Measurements from ENCODE around the gene RRAS. TPM values are rescaled to one million over a fixed set of nuclear protein-coding genes. Genes with fewer than 3 reads are reported as not detected.

RRAS gene
- total and polyA plus RNA-seq, 7 donors: 79.8 to 139 (median 126) TPM

DNA sequence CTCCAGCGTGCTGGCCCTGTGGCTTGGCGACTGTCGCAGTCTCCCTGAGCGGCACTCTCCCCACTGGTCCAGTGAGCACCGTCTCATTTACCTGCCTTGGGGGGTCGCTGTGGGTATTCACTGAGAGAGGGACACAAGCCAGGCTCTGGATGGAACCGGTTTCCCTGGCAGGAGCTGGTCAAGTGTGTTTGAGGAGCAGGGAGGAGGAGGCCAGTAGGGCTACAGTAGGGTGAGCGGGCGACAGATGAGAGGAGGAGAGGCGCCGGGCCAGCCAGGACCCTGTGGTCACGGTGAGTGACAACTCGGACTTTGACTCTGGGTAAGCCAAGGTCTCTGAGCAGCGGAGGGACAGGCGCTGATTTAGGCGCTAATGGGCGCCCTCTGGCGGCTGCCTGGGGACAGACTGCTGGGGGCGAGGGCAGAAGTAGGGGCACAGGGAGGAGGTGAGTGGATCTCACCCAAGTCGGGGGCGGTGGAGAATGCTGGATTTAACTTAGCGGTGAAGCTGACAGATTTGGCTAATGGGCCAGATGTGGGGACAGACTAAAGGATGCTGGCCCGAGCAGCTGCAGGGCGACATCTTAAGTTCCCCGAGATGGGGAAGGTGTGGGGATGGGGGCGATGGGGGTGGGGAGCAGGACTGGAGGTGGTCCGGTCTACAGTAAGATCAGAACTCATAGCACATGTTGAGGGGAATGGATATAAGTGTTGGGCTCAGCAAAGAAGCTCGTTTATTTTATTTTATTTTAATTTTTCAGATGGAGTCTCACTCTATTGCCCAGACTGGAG lies 32.4 kb upstream of the RRAS start:
- H3K4me3 ChIP-seq: no peak overlapping the region
- intact Hi-C loops (cut with DNase I): no loop called here
- no peak for TF ChIP-seq POLR2AphosphoS5 (IDR thresholded peaks at IDR 0.05)
- TF ChIP-seq, protein P1, sequence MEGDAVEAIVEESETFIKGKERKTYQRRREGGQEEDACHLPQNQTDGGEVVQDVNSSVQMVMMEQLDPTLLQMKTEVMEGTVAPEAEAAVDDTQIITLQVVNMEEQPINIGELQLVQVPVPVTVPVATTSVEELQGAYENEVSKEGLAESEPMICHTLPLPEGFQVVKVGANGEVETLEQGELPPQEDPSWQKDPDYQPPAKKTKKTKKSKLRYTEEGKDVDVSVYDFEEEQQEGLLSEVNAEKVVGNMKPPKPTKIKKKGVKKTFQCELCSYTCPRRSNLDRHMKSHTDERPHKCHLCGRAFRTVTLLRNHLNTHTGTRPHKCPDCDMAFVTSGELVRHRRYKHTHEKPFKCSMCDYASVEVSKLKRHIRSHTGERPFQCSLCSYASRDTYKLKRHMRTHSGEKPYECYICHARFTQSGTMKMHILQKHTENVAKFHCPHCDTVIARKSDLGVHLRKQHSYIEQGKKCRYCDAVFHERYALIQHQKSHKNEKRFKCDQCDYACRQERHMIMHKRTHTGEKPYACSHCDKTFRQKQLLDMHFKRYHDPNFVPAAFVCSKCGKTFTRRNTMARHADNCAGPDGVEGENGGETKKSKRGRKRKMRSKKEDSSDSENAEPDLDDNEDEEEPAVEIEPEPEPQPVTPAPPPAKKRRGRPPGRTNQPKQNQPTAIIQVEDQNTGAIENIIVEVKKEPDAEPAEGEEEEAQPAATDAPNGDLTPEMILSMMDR (IDR thresholded peaks at IDR 0.05): peak; percentile 66 to 92 (median 80)
- no peak for TF ChIP-seq EP300 (IDR thresholded peaks at IDR 0.05)
- H3K27me3 ChIP-seq: no peaks in the 10 kb centered on the region
- H3K27ac ChIP-seq: peak overlapping the region in 3 of 4 donors; percentile 46 to 56 (median 53)
- DNase-seq: peak; percentile 83
- H3K36me3 ChIP-seq: peaks cover 0 to 9% (median 0%) of the 10 kb centered on the region in 4 donors
- peaks cover 0 to 14% (median 13%) of the 10 kb centered on the region in 4 donors for H3K4me1 ChIP-seq
- WGBS, 2 donors: 18 to 31% methylated on average over 28 of the region's 28 CpGs
- H3K9me3 ChIP-seq: no peaks in the 10 kb centered on the region

DNA sequence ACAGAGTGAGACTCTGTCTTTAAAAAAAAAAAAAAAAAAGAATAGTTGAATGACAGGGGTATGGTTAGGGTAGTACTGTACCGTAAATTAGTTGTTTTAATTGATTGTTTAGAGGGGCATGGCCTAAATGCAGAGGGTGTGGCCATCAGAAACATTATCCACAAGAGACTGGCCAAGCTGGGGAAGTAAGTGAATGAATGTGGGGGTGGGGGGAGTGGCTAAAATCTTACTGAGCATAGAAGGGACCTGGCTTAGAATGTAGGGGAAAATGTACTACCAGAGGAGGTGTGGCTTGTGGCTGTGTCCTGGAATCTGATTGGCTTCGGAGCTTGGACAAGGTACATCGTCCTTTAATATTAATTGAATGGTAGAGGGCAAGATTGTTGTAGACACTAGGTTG lies 29.6 kb upstream of the RRAS start:
- Histone ChIP-seq H3K27ac (no peak overlapping the region), H3K4me3 (no peak overlapping the region), H3K36me3 (peaks cover 0 to 9% (median 0%) of the 10 kb centered on the region in 4 donors), H3K4me1 (peaks cover 0 to 26% (median 17%) of the 10 kb centered on the region in 4 donors), H3K27me3 (no peaks in the 10 kb centered on the region), H3K9me3 (no peaks in the 10 kb centered on the region)
- intact Hi-C loops (cut with DNase I): no loop called here
- TF ChIP-seq POLR2A (IDR thresholded peaks at IDR 0.05) (no peak), POLR2AphosphoS5 (IDR thresholded peaks at IDR 0.05) (no peak), EP300 (IDR thresholded peaks at IDR 0.05) (no peak)
- TF ChIP-seq, protein P1 (IDR thresholded peaks at IDR 0.05): no peak
- no peak for DNase-seq
- 92 to 96% methylated on average over 3 of the region's 3 CpGs for WGBS, 2 donors

DNA sequence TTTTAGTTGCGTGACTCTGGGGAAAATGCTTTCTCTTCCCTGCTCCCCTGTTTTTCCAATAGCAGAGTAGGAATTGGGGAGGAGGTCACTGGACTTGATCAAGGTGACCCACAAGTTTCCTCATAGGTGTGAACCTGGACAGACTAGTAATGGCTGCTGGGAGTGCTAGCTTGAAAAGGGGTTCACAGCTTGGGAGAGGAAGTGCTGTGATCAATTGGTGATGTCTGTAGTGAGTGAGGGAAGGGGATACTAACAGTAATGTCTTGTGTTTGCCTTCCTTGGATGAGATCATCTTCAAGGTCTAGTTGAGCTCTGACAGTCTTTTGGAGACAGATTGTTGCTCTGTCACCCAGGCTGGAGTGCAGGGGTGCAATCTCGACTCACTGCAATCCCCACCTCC lies 27.5 kb upstream of the RRAS start:
- Histone ChIP-seq H3K36me3 (peaks cover 3 to 16% (median 5%) of the 10 kb centered on the region in 4 donors), H3K4me3 (no peak overlapping the region), H3K4me1 (peaks cover 0 to 39% (median 27%) of the 10 kb centered on the region in 4 donors), H3K9me3 (no peaks in the 10 kb centered on the region), H3K27ac (no peak overlapping the region), H3K27me3 (no peaks in the 10 kb centered on the region)
- WGBS, 2 donors: 89 to 93% methylated on average over 2 of the region's 2 CpGs
- no peak for TF ChIP-seq POLR2AphosphoS5 (IDR thresholded peaks at IDR 0.05)
- intact Hi-C loops (cut with DNase I): no loop called here
- no peak for DNase-seq

DNA sequence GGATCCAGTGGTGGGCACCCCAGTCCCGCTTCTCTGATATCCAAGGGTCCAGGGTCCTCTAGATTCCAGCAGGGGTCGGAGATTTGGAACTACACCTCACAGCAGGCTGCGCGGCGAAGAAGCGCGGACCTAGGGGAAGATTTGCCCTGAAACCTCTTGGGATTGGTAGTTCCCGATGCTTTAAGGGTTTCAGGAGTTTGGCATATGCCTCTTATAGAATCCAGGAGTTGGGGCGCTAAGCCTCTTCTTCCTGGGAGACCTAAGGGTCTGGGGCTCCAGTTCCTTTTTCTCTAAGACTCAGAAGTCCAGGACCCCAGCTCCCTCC lies 26.1 kb upstream of the RRAS start:
- Histone ChIP-seq H3K36me3 (peaks cover 10 to 30% (median 15%) of the 10 kb centered on the region in 4 donors), H3K4me1 (peaks cover 0 to 33% (median 22%) of the 10 kb centered on the region in 4 donors), H3K27ac (peak overlapping the region; percentile 87 to 95 (median 92)), H3K9me3 (no peaks in the 10 kb centered on the region), H3K4me3 (peak overlapping the region; percentile 62 to 75 (median 66)), H3K27me3 (no peaks in the 10 kb centered on the region)
- intact Hi-C loops (cut with DNase I): no loop called here
- 1% methylated on average over 9 of the region's 9 CpGs for WGBS, 2 donors
- DNase-seq: no peak
- TF ChIP-seq, protein P1 (IDR thresholded peaks at IDR 0.05): no peak
- TF ChIP-seq POLR2A (IDR thresholded peaks at IDR 0.05): no peak
- no peak for TF ChIP-seq POLR2AphosphoS5 (IDR thresholded peaks at IDR 0.05)
- no peak for TF ChIP-seq EP300 (IDR thresholded peaks at IDR 0.05)

- H3K27me3 ChIP-seq: no peaks in the 10 kb centered on the region
- peak within 1 kb of the TSS; percentile 87 to 95 (median 92) for H3K27ac ChIP-seq
- H3K4me1 ChIP-seq: peaks cover 0 to 33% (median 22%) of the 10 kb centered on the region in 4 donors
- H3K4me3 ChIP-seq: peak within 1 kb of the TSS; percentile 62 to 75 (median 66)
- 0% methylated on average over 50 of the region's 50 CpGs for WGBS, 2 donors
- TF ChIP-seq POLR2A (IDR thresholded peaks at IDR 0.05) (peak; percentile 67 to 70), POLR2AphosphoS5 (IDR thresholded peaks at IDR 0.05) (peak; percentile 86 to 91 (median 90)), EP300 (IDR thresholded peaks at IDR 0.05) (peak in 1 of 4 donors; percentile 63)
- TF ChIP-seq, protein P1 (IDR thresholded peaks at IDR 0.05): no peak
- intact Hi-C loops (cut with DNase I): loop anchor here (2.0 kb wide), 1 partner anchor 23 kb away; the partner anchor contains the start of gene SCAF1
- DNase-seq: peak; percentile 99
- H3K36me3 ChIP-seq: peaks cover 10 to 34% (median 19%) of the 10 kb centered on the region in 4 donors
- H3K9me3 ChIP-seq: no peaks in the 10 kb centered on the region
Measured at GRCh38 chr19:49665351-49666119, 25.6 kb upstream of the RRAS start, which contains the start of the genes BCL2L12 and IRF3. TSS of gene BCL2L12 (plus strand) at chr19:49665933. CDS start at chr19:49666693, 760 bp downstream. TSS of gene IRF3 (minus strand) at chr19:49665857. CDS start at chr19:49664838, 1,019 bp downstream.

All from sigmoid colon (tissue), 7 donors.